ENCODE results near the gene CAGE1. TPM values are rescaled to one million over a fixed set of nuclear protein-coding genes. Genes with fewer than 3 reads are reported as not detected.

CAGE1 gene
- total RNA-seq, 2 donors from 2014 or later: 0.15 to 0.22 TPM

DNA sequence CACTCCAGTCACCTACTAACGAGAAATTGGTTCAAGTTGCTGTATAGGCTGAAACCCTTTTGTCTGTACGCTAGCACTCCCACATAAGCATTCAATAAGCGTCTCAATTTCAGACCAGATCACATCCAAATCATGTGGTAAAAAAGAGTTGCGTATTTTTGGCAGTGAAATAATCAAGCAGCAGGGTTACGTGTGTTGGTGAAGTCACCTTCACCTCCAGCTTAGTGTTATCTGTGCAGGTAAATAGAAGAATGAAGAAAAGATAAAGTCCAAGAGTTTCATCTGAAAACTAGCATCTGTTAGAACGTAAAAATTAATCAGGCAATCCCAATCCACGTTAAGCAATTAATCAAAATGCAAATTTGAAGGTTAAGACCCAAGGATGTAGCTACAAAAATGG lies 87.8 kb downstream of the CAGE1 start:
- Mint-ChIP-seq H3K27me3 (ENCODE audit: insufficient read depth) (no peaks in the 10 kb centered on the region), H3K4me3 (no peak overlapping the region), H3K27ac (peak overlapping the region; percentile 32), H3K9me3 (no peaks in the 10 kb centered on the region), H3K4me1 (peaks cover 18% of the 10 kb centered on the region), H3K36me3 (ENCODE audit: low read depth) (peaks cover 78% of the 10 kb centered on the region)
- Histone ChIP-seq H3K9ac (ENCODE audit: extremely low read depth, low read length, poor library complexity, severe bottlenecking) (no peak overlapping the region), H3K27me3 (ENCODE audit: control insufficient read depth, insufficient read depth, low read length, poor library complexity, severe bottlenecking) (no peaks in the 10 kb centered on the region), H3K9me3 (ENCODE audit: control insufficient read depth, low read length) (no peaks in the 10 kb centered on the region), H3K36me3 (ENCODE audit: control insufficient read depth, insufficient read depth, low read length) (peaks cover 91% of the 10 kb centered on the region), H3K4me1 (ENCODE audit: control insufficient read depth, insufficient read depth, low read length) (no peaks in the 10 kb centered on the region), H3K27ac (ENCODE audit: low read depth, low read length) (no peak overlapping the region), H3K4me3 (ENCODE audit: low read length) (no peak overlapping the region)
- TF ChIP-seq, protein P1, sequence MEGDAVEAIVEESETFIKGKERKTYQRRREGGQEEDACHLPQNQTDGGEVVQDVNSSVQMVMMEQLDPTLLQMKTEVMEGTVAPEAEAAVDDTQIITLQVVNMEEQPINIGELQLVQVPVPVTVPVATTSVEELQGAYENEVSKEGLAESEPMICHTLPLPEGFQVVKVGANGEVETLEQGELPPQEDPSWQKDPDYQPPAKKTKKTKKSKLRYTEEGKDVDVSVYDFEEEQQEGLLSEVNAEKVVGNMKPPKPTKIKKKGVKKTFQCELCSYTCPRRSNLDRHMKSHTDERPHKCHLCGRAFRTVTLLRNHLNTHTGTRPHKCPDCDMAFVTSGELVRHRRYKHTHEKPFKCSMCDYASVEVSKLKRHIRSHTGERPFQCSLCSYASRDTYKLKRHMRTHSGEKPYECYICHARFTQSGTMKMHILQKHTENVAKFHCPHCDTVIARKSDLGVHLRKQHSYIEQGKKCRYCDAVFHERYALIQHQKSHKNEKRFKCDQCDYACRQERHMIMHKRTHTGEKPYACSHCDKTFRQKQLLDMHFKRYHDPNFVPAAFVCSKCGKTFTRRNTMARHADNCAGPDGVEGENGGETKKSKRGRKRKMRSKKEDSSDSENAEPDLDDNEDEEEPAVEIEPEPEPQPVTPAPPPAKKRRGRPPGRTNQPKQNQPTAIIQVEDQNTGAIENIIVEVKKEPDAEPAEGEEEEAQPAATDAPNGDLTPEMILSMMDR (conservative IDR thresholded peaks at IDR 0.05): no peak
- WGBS, 2 experiments (ENCODE audit: insufficient coverage in 1 of 2, insufficient read length in 1 of 2): 78 to 95% methylated on average over 3 to 7 of the region's 7 CpGs
- no peak for DNase-seq

DNA sequence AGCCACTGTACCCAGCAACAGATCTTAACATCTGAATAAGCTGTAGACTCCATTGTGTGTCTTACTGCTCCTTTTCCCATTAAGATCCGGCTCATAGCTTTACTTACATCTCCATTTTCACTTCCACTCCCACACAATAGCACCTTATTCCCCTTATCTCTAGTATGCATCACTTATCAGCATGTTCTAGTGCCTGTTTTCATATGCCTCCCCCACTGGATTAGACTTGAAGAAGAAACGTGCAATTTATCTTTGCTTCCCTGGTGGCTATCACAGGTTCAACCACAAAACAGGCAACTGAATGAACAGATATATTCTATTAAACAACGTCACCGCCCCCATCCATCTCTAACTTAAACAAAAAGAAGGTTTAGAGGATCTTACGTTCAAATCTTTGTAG lies 88.6 kb downstream of the CAGE1 start:
- Histone ChIP-seq H3K4me1 (ENCODE audit: control insufficient read depth, insufficient read depth, low read length) (no peaks in the 10 kb centered on the region), H3K36me3 (ENCODE audit: control insufficient read depth, insufficient read depth, low read length) (peaks cover 94% of the 10 kb centered on the region), H3K4me3 (ENCODE audit: low read length) (no peak overlapping the region), H3K9ac (ENCODE audit: extremely low read depth, low read length, poor library complexity, severe bottlenecking) (no peak overlapping the region), H3K27me3 (ENCODE audit: control insufficient read depth, insufficient read depth, low read length, poor library complexity, severe bottlenecking) (no peaks in the 10 kb centered on the region), H3K27ac (ENCODE audit: low read depth, low read length) (no peak overlapping the region), H3K9me3 (ENCODE audit: control insufficient read depth, low read length) (no peaks in the 10 kb centered on the region)
- TF ChIP-seq, protein P1 (conservative IDR thresholded peaks at IDR 0.05): no peak
- H3K27ac Mint-ChIP-seq: peak overlapping the region; percentile 32
- H3K27me3 Mint-ChIP-seq (ENCODE audit: insufficient read depth): no peaks in the 10 kb centered on the region
- 74 to 90% methylated on average over 2 to 5 of the region's 5 CpGs for WGBS, 2 experiments (ENCODE audit: insufficient coverage in 1 of 2, insufficient read length in 1 of 2)
- H3K36me3 Mint-ChIP-seq (ENCODE audit: low read depth): peaks cover 81% of the 10 kb centered on the region
- no peaks in the 10 kb centered on the region for H3K9me3 Mint-ChIP-seq
- DNase-seq: no peak
- no peak overlapping the region for H3K4me3 Mint-ChIP-seq
- peaks cover 18% of the 10 kb centered on the region for H3K4me1 Mint-ChIP-seq

DNA sequence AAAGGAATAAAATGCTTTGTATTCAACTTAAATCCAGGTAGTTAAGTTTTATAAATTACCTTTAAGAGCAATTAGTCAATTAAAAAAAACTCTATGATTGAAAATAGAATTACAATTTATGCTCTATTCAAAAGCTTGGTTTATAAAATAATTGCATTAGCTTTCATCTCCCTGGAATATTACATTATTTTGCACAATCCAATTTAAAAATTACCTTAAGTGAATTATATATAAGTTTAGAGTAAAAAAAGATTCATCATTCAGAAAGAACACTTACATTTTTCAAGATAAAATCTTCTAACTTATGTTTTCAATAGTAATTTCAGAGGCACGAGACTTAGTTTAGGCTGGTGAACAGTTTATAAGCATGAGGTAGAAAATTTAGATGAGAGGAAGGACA lies 91.4 kb downstream of the CAGE1 start:
- Histone ChIP-seq H3K4me3 (ENCODE audit: low read length) (no peak overlapping the region), H3K9ac (ENCODE audit: extremely low read depth, low read length, poor library complexity, severe bottlenecking) (no peak overlapping the region), H3K9me3 (ENCODE audit: control insufficient read depth, low read length) (no peaks in the 10 kb centered on the region), H3K4me1 (ENCODE audit: control insufficient read depth, insufficient read depth, low read length) (no peaks in the 10 kb centered on the region), H3K27me3 (ENCODE audit: control insufficient read depth, insufficient read depth, low read length, poor library complexity, severe bottlenecking) (no peaks in the 10 kb centered on the region), H3K27ac (ENCODE audit: low read depth, low read length) (no peak overlapping the region), H3K36me3 (ENCODE audit: control insufficient read depth, insufficient read depth, low read length) (peaks cover 88% of the 10 kb centered on the region)
- H3K27me3 Mint-ChIP-seq (ENCODE audit: insufficient read depth): no peaks in the 10 kb centered on the region
- TF ChIP-seq, protein P1 (conservative IDR thresholded peaks at IDR 0.05): no peak
- H3K27ac Mint-ChIP-seq: no peak overlapping the region
- peaks cover 68% of the 10 kb centered on the region for H3K36me3 Mint-ChIP-seq (ENCODE audit: low read depth)
- no peaks in the 10 kb centered on the region for H3K9me3 Mint-ChIP-seq
- peaks cover 14% of the 10 kb centered on the region for H3K4me1 Mint-ChIP-seq
- no peak for DNase-seq
- no peak overlapping the region for H3K4me3 Mint-ChIP-seq
- no CpG with 5 or more reads among the region's 1 CpG for WGBS, 2 experiments (ENCODE audit: insufficient coverage in 1 of 2, insufficient read length in 1 of 2)
